HEK293 (cell line): ENCODE data around the gene TLL2.

Source experiments
- GLIS1 ChIP-seq: fragments of 450-650 bp; formaldehyde crosslinking; IDR thresholded peaks from 2 replicates; pipeline ENCODE4 v1.5.1; 2016; ENCODE audit warnings: missing biosample characterization, missing genetic modification characterization
- IKZF3 ChIP-seq: fragments of 450-650 bp; IDR thresholded peaks from 2 replicates; pipeline ENCODE4 v1.5.0; 2018; ENCODE audit warnings: missing biosample characterization, mild to moderate bottlenecking, missing genetic modification characterization, moderate library complexity
- SALL2 ChIP-seq: fragments of 450-650 bp; formaldehyde crosslinking; IDR thresholded peaks from 2 replicates; pipeline ENCODE4 v1.5.0; 2017; ENCODE audit warnings: missing biosample characterization, mild to moderate bottlenecking, missing genetic modification characterization, borderline replicate concordance
- ZBTB20 ChIP-seq: fragments of 450-650 bp; formaldehyde crosslinking; IDR thresholded peaks from 2 replicates; pipeline ENCODE4 v1.5.1; 2016; ENCODE audit warnings: missing biosample characterization, missing genetic modification characterization
- ZNF16 ChIP-seq: fragments of 450-650 bp; formaldehyde crosslinking; IDR thresholded peaks from 2 replicates; pipeline ENCODE4 v1.5.1; 2016; ENCODE audit warnings: low read depth, missing biosample characterization, missing genetic modification characterization
- ZNF223 ChIP-seq: fragments of 450-650 bp; formaldehyde crosslinking; IDR thresholded peaks from 2 replicates; pipeline ENCODE4 v1.5.1; 2016; ENCODE audit warnings: missing biosample characterization, missing genetic modification characterization
- ZNF248 ChIP-seq: fragments of 450-650 bp; formaldehyde crosslinking; IDR thresholded peaks from 2 replicates; pipeline ENCODE4 v1.5.1; 2017; ENCODE audit warnings: missing biosample characterization, missing genetic modification characterization
- ZNF266 ChIP-seq: fragments of 450-650 bp; formaldehyde crosslinking; IDR thresholded peaks from 2 replicates; pipeline ENCODE4 v1.5.1; 2016; ENCODE audit warnings: missing biosample characterization, missing genetic modification characterization, low read depth
- ZNF335 ChIP-seq: fragments of 450-650 bp; formaldehyde crosslinking; conservative IDR thresholded peaks from 2 replicates; pipeline ENCODE4 v1.5.1; 2016; ENCODE audit warnings: missing biosample characterization, missing genetic modification characterization
- ZNF473 ChIP-seq: fragments of 450-650 bp; formaldehyde crosslinking; IDR thresholded peaks from 2 replicates; pipeline ENCODE4 v1.5.1; 2017; ENCODE audit warnings: missing biosample characterization, missing genetic modification characterization
- ZNF530 ChIP-seq: fragments of 450-650 bp; formaldehyde crosslinking; IDR thresholded peaks from 2 replicates; pipeline ENCODE4 v1.5.1; 2016; ENCODE audit warnings: low read depth, missing biosample characterization, missing genetic modification characterization
- ZNF747 ChIP-seq: fragments of 450-650 bp; formaldehyde crosslinking; IDR thresholded peaks from 2 replicates; pipeline ENCODE4 v1.5.1; 2016; ENCODE audit warnings: missing biosample characterization, missing genetic modification characterization
- TF ChIP-seq, protein P1 (sequence below): fragments of 450-650 bp; formaldehyde crosslinking; IDR thresholded peaks from 2 replicates; pipeline ENCODE4 v1.5.1; 2016; ENCODE audit warnings: missing biosample characterization, missing genetic modification characterization
- TF ChIP-seq, protein P2 (sequence below): fragments of 450-650 bp; formaldehyde crosslinking; IDR thresholded peaks from 2 replicates; pipeline ENCODE4 v1.5.1; 2016; ENCODE audit warnings: missing biosample characterization, missing genetic modification characterization
- TF ChIP-seq, protein P3 (sequence below): fragments of 450-650 bp; formaldehyde crosslinking; IDR thresholded peaks from 2 replicates; pipeline ENCODE4 v1.5.0; 2017; ENCODE audit warnings: missing biosample characterization, missing genetic modification characterization, borderline replicate concordance
- TF ChIP-seq, protein P4 (sequence below): fragments of 450-650 bp; formaldehyde crosslinking; IDR thresholded peaks from 2 replicates; pipeline ENCODE4 v1.5.1; 2016; ENCODE audit warnings: missing biosample characterization, missing genetic modification characterization
- TF ChIP-seq, protein P5 (sequence below): fragments of 450-650 bp; formaldehyde crosslinking; conservative IDR thresholded peaks from 2 replicates; pipeline ENCODE4 v1.5.1; 2016; ENCODE audit warnings: low read depth, missing biosample characterization, missing genetic modification characterization
- TF ChIP-seq, protein P6 (sequence below): fragments of 450-650 bp; formaldehyde crosslinking; IDR thresholded peaks from 2 replicates; pipeline ENCODE4 v1.5.1; 2016; ENCODE audit warnings: missing biosample characterization, missing genetic modification characterization
- TF ChIP-seq, protein P7 (sequence below): fragments of 450-650 bp; formaldehyde crosslinking; IDR thresholded peaks from 2 replicates; pipeline ENCODE4 v1.5.1; 2016; ENCODE audit warnings: missing biosample characterization, missing genetic modification characterization

The TLL2 gene

DNA sequence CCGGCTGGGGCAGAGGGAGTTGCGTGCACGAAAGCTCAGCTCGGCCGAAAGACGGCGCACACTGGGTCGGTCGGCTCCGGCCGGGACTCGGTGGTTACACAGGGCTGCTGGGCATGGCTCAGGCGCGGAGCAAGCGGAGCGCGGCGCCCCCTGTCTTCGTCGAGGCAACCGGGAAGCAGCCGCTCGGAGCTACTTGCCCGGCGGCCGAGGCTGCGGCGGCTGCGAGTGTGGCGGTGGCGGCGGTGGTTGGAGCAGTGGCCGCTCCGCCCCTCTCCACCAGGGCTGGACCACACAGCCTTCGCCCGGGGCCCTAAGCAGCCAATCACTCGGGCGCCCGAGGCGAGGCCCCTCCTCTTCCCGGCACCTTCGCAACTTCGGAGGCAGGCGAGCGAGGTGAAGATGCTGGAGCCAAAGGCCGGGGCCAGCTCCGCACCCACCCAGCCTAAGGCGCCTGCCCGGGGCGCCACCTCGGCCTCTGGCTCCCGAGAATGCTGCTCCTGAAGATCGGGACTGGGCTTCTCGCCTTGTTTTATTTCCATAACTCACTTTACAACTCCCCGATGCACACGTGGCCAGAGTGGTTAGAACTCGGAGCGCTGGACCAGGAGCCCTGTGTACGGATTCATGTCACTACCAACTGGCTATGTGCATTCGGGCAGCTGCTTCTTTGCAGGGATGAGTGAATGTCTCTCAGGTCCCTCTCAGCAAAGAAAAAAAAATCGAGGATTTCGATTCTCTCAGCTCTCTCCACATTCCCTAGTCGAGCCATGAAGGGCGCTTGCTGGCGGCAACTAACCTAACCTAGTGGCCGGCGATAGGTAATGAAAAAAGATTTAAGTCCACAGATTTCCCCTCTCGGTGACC, at the start of gene TLL2 (continued):
- TF ChIP-seq, protein P1, sequence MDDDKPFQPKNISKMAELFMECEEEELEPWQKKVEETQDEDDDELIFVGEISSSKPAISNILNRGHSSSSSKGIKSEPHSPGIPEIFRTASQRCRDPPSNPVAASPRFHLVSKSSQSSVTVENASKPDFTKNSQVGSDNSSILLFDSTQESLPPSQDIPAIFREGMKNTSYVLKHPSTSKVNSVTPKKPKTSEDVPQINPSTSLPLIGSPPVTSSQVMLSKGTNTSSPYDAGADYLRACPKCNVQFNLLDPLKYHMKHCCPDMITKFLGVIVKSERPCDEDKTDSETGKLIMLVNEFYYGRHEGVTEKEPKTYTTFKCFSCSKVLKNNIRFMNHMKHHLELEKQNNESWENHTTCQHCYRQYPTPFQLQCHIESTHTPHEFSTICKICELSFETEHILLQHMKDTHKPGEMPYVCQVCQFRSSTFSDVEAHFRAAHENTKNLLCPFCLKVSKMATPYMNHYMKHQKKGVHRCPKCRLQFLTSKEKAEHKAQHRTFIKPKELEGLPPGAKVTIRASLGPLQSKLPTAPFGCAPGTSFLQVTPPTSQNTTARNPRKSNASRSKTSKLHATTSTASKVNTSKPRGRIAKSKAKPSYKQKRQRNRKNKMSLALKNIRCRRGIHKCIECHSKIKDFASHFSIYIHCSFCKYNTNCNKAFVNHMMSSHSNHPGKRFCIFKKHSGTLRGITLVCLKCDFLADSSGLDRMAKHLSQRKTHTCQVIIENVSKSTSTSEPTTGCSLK (tag by site-specific recombination), result no peak
- peak; percentile 52 for TF ChIP-seq ZNF335
- TF ChIP-seq ZNF747 (tag by site-specific recombination), result no peak
- no peak for TF ChIP-seq SALL2 (tag by site-specific recombination)
- no peak for TF ChIP-seq ZNF16 (tag by site-specific recombination)
- TF ChIP-seq, protein P2, sequence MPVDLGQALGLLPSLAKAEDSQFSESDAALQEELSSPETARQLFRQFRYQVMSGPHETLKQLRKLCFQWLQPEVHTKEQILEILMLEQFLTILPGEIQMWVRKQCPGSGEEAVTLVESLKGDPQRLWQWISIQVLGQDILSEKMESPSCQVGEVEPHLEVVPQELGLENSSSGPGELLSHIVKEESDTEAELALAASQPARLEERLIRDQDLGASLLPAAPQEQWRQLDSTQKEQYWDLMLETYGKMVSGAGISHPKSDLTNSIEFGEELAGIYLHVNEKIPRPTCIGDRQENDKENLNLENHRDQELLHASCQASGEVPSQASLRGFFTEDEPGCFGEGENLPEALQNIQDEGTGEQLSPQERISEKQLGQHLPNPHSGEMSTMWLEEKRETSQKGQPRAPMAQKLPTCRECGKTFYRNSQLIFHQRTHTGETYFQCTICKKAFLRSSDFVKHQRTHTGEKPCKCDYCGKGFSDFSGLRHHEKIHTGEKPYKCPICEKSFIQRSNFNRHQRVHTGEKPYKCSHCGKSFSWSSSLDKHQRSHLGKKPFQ, result no peak
- TF ChIP-seq, protein P3, sequence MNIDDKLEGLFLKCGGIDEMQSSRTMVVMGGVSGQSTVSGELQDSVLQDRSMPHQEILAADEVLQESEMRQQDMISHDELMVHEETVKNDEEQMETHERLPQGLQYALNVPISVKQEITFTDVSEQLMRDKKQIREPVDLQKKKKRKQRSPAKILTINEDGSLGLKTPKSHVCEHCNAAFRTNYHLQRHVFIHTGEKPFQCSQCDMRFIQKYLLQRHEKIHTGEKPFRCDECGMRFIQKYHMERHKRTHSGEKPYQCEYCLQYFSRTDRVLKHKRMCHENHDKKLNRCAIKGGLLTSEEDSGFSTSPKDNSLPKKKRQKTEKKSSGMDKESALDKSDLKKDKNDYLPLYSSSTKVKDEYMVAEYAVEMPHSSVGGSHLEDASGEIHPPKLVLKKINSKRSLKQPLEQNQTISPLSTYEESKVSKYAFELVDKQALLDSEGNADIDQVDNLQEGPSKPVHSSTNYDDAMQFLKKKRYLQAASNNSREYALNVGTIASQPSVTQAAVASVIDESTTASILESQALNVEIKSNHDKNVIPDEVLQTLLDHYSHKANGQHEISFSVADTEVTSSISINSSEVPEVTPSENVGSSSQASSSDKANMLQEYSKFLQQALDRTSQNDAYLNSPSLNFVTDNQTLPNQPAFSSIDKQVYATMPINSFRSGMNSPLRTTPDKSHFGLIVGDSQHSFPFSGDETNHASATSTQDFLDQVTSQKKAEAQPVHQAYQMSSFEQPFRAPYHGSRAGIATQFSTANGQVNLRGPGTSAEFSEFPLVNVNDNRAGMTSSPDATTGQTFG, result no peak
- TF ChIP-seq, protein P4, sequence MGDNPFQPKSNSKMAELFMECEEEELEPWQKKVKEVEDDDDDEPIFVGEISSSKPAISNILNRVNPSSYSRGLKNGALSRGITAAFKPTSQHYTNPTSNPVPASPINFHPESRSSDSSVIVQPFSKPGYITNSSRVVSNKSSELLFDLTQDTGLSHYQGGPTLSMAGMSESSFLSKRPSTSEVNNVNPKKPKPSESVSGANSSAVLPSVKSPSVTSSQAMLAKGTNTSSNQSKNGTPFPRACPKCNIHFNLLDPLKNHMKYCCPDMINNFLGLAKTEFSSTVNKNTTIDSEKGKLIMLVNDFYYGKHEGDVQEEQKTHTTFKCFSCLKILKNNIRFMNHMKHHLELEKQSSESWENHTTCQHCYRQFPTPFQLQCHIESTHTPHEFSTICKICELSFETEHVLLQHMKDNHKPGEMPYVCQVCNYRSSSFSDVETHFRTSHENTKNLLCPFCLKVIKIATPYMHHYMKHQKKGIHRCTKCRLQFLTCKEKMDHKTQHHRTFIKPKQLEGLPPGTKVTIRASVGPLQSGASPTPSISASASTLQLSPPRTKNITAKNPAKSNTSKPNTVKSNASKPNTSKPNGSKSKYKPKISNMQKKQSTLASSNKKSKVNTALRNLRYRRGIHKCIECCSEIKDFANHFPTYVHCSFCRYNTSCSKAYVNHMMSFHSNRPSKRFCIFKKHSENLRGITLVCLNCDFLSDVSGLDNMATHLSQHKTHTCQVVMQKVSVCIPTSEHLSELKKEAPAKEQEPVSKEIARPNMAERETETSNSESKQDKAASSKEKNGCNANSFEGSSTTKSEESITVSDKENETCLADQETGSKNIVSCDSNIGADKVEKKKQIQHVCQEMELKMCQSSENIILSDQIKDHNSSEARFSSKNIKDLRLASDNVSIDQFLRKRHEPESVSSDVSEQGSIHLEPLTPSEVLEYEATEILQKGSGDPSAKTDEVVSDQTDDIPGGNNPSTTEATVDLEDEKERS, result no peak
- TF ChIP-seq, protein P5, sequence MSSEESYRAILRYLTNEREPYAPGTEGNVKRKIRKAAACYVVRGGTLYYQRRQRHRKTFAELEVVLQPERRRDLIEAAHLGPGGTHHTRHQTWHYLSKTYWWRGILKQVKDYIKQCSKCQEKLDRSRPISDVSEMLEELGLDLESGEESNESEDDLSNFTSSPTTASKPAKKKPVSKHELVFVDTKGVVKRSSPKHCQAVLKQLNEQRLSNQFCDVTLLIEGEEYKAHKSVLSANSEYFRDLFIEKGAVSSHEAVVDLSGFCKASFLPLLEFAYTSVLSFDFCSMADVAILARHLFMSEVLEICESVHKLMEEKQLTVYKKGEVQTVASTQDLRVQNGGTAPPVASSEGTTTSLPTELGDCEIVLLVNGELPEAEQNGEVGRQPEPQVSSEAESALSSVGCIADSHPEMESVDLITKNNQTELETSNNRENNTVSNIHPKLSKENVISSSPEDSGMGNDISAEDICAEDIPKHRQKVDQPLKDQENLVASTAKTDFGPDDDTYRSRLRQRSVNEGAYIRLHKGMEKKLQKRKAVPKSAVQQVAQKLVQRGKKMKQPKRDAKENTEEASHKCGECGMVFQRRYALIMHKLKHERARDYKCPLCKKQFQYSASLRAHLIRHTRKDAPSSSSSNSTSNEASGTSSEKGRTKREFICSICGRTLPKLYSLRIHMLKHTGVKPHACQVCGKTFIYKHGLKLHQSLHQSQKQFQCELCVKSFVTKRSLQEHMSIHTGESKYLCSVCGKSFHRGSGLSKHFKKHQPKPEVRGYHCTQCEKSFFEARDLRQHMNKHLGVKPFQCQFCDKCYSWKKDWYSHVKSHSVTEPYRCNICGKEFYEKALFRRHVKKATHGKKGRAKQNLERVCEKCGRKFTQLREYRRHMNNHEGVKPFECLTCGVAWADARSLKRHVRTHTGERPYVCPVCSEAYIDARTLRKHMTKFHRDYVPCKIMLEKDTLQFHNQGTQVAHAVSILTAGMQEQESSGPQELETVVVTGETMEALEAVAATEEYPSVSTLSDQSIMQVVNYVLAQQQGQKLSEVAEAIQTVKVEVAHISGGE, result no peak; the same call in 1 of the 2 replicates
- peak; percentile 96 for TF ChIP-seq ZBTB20 (tag by site-specific recombination)
- TF ChIP-seq ZNF223 (tag by site-specific recombination), result no peak
- TF ChIP-seq, protein P6, sequence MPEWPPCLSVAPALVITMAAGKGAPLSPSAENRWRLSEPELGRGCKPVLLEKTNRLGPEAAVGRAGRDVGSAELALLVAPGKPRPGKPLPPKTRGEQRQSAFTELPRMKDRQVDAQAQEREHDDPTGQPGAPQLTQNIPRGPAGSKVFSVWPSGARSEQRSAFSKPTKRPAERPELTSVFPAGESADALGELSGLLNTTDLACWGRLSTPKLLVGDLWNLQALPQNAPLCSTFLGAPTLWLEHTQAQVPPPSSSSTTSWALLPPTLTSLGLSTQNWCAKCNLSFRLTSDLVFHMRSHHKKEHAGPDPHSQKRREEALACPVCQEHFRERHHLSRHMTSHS (tag by site-specific recombination), result no peak
- TF ChIP-seq IKZF3 (tag by site-specific recombination), result no peak
- no peak for TF ChIP-seq ZNF266 (tag by site-specific recombination)
- TF ChIP-seq GLIS1, result no peak; the same call in 1 of the 2 replicates
- TF ChIP-seq, protein P7, sequence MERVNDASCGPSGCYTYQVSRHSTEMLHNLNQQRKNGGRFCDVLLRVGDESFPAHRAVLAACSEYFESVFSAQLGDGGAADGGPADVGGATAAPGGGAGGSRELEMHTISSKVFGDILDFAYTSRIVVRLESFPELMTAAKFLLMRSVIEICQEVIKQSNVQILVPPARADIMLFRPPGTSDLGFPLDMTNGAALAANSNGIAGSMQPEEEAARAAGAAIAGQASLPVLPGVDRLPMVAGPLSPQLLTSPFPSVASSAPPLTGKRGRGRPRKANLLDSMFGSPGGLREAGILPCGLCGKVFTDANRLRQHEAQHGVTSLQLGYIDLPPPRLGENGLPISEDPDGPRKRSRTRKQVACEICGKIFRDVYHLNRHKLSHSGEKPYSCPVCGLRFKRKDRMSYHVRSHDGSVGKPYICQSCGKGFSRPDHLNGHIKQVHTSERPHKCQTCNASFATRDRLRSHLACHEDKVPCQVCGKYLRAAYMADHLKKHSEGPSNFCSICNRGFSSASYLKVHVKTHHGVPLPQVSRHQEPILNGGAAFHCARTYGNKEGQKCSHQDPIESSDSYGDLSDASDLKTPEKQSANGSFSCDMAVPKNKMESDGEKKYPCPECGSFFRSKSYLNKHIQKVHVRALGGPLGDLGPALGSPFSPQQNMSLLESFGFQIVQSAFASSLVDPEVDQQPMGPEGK (tag by site-specific recombination), result 0 out of 2 replicates have a peak, but pooled peaks have one; percentile 37
- no peak for TF ChIP-seq ZNF473 (tag by site-specific recombination)
- TF ChIP-seq ZNF530 (tag by site-specific recombination), result no peak
- no peak for TF ChIP-seq ZNF248 (tag by site-specific recombination)
